Thyroid gland (tissue), 4 donors: ENCODE data around the gene PCDH15.

Source experiments
- CTCF ChIP-seq, 6 experiments: fragments of 200-600 bp in 3 of 6; fragments of 450-650 bp in 3 of 6; sonication (generic) in 3 of 6; IDR thresholded peaks; one replicate each; pipeline ENCODE4 v1.5.1; 2016 to 2019; ENCODE audit warnings: antibody characterized with exemption in 6 of 6, mild to moderate bottlenecking in 2 of 6, inconsistent platforms in 1 of 6, moderate library complexity in 1 of 6
- POLR2A ChIP-seq, 2 donors: fragments of 450-650 bp; IDR thresholded peaks; one replicate each; pipeline ENCODE4 v1.6.1; 2017; ENCODE audit warnings: antibody characterized with exemption in 2 of 2, mild to moderate bottlenecking in 2 of 2, moderate library complexity in 1 of 2

- no peak for TF ChIP-seq CTCF (IDR thresholded peaks at IDR 0.05)
- no peak for TF ChIP-seq POLR2A (IDR thresholded peaks at IDR 0.05)
These were observed 213.1 kb downstream of the PCDH15 start for GRCh38 chr10:54587971-54588370.
